H1 (cell line): ENCODE measurements around the gene MRPL20. TPM values are rescaled to one million over a fixed set of nuclear protein-coding genes. Genes with fewer than 3 reads are reported as not detected.

Source experiments
- BRCA1 ChIP-seq: IDR thresholded peaks from 2 replicates; pipeline ENCODE4 v1.6.1; 2012; ENCODE audit warnings: low read depth, low read length, improper control_type of control experiment
- CTCF ChIP-seq, 3 experiments: IDR thresholded peaks; 1 replicate in 2 of 3; 2 replicates in 1 of 3; pipeline versions ENCODE4 v1.5.1 to v1.6.1; 2011; ENCODE audit warnings: low read length in 3 of 3, mild to moderate bottlenecking in 3 of 3, inconsistent platforms in 2 of 3, low read depth in 1 of 3, moderate library complexity in 1 of 3; ENCODE audit not compliant: insufficient read depth in 1 of 3; ENCODE audit errors: control extremely low read depth in 1 of 3
- EGR1 ChIP-seq: IDR thresholded peaks from 2 replicates; pipeline ENCODE4 v1.6.1; 2011; ENCODE audit warnings: low read depth, low read length, borderline replicate concordance
- FOSL1 ChIP-seq: IDR thresholded peaks from 2 replicates; pipeline ENCODE4 v1.6.1; 2011; ENCODE audit warnings: mild to moderate bottlenecking, low read depth, low read length, moderate library complexity; ENCODE audit not compliant: insufficient read depth
- KDM5A ChIP-seq: fragments of 200-600 bp; IDR thresholded peaks from 2 replicates; pipeline ENCODE4 v1.7.1; 2012; ENCODE audit warnings: mild to moderate bottlenecking, low read length, inconsistent platforms, mixed read lengths
- RXRA ChIP-seq: IDR thresholded peaks from 2 replicates; pipeline ENCODE4 v1.6.1; 2011; ENCODE audit warnings: low read depth, mild to moderate bottlenecking, low read length, moderate library complexity; ENCODE audit not compliant: insufficient read depth
- polyA plus RNA-seq, 7 experiments: library from polyadenylated mRNA; depleted of rRNA in 3 of 7; stranded (reverse) in 5 of 7; unstranded in 2 of 7; fragments of >200 nt in 5 of 7; fragments of 200-250 nt in 2 of 7; gene quantifications; 1 replicate in 5 of 7; 2 replicates in 1 of 7; 4 replicates in 1 of 7; pipeline versions ENCODE4 v1.2.1 to v1.2.3, GENCODE V29; 2011 to 2013; ENCODE audit warnings: missing spikeins in 2 of 7, mixed read lengths in 2 of 7
- total RNA-seq: library from RNA; stranded (reverse); fragmentation: NEBNext Ultra II Directional; extraction: Animal tissue kit (Norgen Biotek cat#: 25700); gene quantifications from 2 replicates; pipeline ENCODE4 v1.2.1, GENCODE V29; 2021
- TF ChIP-seq, protein P1 (sequence below): fragments of 300-600 bp; sonication (generic); IDR thresholded peaks from 2 replicates; pipeline ENCODE4 v1.7.1; 2012; ENCODE audit warnings: low read length, moderate library complexity, mild to moderate bottlenecking, inconsistent platforms; ENCODE audit not compliant: insufficient replicate concordance

MRPL20 gene
- total and polyA plus RNA-seq, 2 of the 8 experiments (the other 6 are each of a cell fraction or from before 2014, with no cell fraction given), result 126 to 151 TPM

DNA sequence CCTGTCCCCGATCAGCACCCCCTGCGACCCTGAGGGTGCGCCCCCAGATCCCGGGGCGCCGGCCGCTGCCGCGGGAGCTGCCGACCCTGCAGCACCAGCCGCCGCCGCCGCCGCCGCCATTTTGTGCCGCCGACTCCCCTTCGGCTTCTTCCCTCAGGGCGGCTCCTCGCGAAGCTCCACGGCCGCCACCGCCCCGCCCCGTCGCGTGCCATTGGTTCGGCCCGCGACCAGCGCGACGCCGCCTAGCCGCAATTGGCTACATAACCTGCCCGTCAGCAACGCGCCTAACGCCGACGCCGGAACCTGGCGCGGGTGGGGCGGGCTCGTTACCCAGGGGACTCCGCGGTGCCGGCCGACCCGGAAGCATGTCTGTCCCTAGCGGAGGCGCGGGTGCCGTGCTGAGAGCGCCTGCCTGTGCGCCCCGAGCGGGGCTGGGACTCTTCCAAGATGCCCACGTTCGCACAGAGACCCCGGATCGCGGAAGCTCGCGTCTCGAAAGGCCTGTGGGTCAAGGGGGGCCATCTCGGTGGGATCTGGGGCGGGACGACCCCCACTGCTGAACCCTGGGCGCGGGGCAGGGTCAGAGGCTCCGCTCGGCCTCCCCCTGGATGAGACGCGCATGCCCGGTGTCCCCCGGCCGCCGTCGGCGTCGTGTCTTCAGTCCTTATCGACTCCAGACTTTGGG is 7.8 kb downstream of the MRPL20 start, which contains the start of gene CCNL2 (continued):
- TF ChIP-seq, protein P1, sequence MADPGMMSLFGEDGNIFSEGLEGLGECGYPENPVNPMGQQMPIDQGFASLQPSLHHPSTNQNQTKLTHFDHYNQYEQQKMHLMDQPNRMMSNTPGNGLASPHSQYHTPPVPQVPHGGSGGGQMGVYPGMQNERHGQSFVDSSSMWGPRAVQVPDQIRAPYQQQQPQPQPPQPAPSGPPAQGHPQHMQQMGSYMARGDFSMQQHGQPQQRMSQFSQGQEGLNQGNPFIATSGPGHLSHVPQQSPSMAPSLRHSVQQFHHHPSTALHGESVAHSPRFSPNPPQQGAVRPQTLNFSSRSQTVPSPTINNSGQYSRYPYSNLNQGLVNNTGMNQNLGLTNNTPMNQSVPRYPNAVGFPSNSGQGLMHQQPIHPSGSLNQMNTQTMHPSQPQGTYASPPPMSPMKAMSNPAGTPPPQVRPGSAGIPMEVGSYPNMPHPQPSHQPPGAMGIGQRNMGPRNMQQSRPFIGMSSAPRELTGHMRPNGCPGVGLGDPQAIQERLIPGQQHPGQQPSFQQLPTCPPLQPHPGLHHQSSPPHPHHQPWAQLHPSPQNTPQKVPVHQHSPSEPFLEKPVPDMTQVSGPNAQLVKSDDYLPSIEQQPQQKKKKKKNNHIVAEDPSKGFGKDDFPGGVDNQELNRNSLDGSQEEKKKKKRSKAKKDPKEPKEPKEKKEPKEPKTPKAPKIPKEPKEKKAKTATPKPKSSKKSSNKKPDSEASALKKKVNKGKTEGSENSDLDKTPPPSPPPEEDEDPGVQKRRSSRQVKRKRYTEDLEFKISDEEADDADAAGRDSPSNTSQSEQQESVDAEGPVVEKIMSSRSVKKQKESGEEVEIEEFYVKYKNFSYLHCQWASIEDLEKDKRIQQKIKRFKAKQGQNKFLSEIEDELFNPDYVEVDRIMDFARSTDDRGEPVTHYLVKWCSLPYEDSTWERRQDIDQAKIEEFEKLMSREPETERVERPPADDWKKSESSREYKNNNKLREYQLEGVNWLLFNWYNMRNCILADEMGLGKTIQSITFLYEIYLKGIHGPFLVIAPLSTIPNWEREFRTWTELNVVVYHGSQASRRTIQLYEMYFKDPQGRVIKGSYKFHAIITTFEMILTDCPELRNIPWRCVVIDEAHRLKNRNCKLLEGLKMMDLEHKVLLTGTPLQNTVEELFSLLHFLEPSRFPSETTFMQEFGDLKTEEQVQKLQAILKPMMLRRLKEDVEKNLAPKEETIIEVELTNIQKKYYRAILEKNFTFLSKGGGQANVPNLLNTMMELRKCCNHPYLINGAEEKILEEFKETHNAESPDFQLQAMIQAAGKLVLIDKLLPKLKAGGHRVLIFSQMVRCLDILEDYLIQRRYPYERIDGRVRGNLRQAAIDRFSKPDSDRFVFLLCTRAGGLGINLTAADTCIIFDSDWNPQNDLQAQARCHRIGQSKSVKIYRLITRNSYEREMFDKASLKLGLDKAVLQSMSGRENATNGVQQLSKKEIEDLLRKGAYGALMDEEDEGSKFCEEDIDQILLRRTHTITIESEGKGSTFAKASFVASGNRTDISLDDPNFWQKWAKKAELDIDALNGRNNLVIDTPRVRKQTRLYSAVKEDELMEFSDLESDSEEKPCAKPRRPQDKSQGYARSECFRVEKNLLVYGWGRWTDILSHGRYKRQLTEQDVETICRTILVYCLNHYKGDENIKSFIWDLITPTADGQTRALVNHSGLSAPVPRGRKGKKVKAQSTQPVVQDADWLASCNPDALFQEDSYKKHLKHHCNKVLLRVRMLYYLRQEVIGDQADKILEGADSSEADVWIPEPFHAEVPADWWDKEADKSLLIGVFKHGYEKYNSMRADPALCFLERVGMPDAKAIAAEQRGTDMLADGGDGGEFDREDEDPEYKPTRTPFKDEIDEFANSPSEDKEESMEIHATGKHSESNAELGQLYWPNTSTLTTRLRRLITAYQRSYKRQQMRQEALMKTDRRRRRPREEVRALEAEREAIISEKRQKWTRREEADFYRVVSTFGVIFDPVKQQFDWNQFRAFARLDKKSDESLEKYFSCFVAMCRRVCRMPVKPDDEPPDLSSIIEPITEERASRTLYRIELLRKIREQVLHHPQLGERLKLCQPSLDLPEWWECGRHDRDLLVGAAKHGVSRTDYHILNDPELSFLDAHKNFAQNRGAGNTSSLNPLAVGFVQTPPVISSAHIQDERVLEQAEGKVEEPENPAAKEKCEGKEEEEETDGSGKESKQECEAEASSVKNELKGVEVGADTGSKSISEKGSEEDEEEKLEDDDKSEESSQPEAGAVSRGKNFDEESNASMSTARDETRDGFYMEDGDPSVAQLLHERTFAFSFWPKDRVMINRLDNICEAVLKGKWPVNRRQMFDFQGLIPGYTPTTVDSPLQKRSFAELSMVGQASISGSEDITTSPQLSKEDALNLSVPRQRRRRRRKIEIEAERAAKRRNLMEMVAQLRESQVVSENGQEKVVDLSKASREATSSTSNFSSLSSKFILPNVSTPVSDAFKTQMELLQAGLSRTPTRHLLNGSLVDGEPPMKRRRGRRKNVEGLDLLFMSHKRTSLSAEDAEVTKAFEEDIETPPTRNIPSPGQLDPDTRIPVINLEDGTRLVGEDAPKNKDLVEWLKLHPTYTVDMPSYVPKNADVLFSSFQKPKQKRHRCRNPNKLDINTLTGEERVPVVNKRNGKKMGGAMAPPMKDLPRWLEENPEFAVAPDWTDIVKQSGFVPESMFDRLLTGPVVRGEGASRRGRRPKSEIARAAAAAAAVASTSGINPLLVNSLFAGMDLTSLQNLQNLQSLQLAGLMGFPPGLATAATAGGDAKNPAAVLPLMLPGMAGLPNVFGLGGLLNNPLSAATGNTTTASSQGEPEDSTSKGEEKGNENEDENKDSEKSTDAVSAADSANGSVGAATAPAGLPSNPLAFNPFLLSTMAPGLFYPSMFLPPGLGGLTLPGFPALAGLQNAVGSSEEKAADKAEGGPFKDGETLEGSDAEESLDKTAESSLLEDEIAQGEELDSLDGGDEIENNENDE, result no peak
- TF ChIP-seq EGR1 (no peak), KDM5A (0 out of 2 replicates have a peak, but pooled peaks have one; percentile 49), BRCA1 (no peak), RXRA (no peak), FOSL1 (no peak), CTCF (IDR thresholded peaks at IDR 0.05; ENCODE audit: control extremely low read depth in 1 of 3, insufficient read depth in 1 of 3, low read depth in 1 of 3, low read length in 3 of 3) (peak in 2 of 3 experiments; percentile 59 to 60; a peak in 3 of 4 replicates)
